Activated naive CD8-positive, alpha-beta T cell (primary cell): ENCODE results near the gene NOTCH1.
"Not testable (repeated sequence)": the region's sequence is repeated elsewhere in the genome, so short reads cannot be mapped to it uniquely, and the experiment has no call there.

Experiments
- H3K27ac Mint-ChIP-seq: one replicate; pipeline ENCODE4 v1.8.0; 2021; ENCODE audit warnings: mixed read lengths
- H3K27me3 Mint-ChIP-seq: one replicate; pipeline ENCODE4 v1.8.0; 2021; ENCODE audit warnings: mixed read lengths
- H3K36me3 Mint-ChIP-seq: one replicate; pipeline ENCODE4 v1.8.0; 2021; ENCODE audit warnings: mixed read lengths
- H3K4me1 Mint-ChIP-seq: one replicate; pipeline ENCODE4 v1.8.0; 2021; ENCODE audit warnings: low read depth, mixed read lengths
- H3K4me3 Mint-ChIP-seq: one replicate; pipeline ENCODE4 v1.8.0; 2021; ENCODE audit warnings: mild to moderate bottlenecking, mixed read lengths
- H3K9me3 Mint-ChIP-seq: one replicate; pipeline ENCODE4 v1.8.0; 2021; ENCODE audit warnings: low read depth, mixed read lengths

NOTCH1 gene

GRCh38 chr9:136560586-136560985, 14.7 kb upstream of the NOTCH1 start:
- Mint-ChIP-seq H3K4me1 (no peaks in the 10 kb centered on the region), H3K36me3 (no peaks in the 10 kb centered on the region), H3K27me3 (no peaks in the 10 kb centered on the region), H3K27ac (no peak overlapping the region), H3K9me3 (no peaks in the 10 kb centered on the region), H3K4me3 (no peak overlapping the region)

- H3K27ac Mint-ChIP-seq, H3K27me3 Mint-ChIP-seq, H3K9me3 Mint-ChIP-seq, H3K4me3 Mint-ChIP-seq, H3K36me3 Mint-ChIP-seq, H3K4me1 Mint-ChIP-seq: not testable (repeated sequence)
Measured at GRCh38 chr9:136559371-136559770, 13.5 kb upstream of the NOTCH1 start.

- H3K27ac Mint-ChIP-seq, H3K4me1 Mint-ChIP-seq, H3K36me3 Mint-ChIP-seq, H3K27me3 Mint-ChIP-seq, H3K4me3 Mint-ChIP-seq, H3K9me3 Mint-ChIP-seq: not testable (repeated sequence)
Measured at GRCh38 chr9:136558846-136559245, 13.0 kb upstream of the NOTCH1 start.

GRCh38 chr9:136558373-136558772, 12.5 kb upstream of the NOTCH1 start:
- H3K27ac Mint-ChIP-seq = no peak overlapping the region

GRCh38 chr9:136557036-136557435, 11.2 kb upstream of the NOTCH1 start:
- Mint-ChIP-seq H3K27me3 (no peaks in the 10 kb centered on the region), H3K4me1 (peaks cover 5% of the 10 kb centered on the region), H3K36me3 (no peaks in the 10 kb centered on the region)

More at GRCh38 chr9:136558373-136558772, 12.5 kb upstream of the NOTCH1 start:
- Mint-ChIP-seq H3K27me3 (no peaks in the 10 kb centered on the region), H3K4me3 (no peak overlapping the region), H3K36me3 (no peaks in the 10 kb centered on the region), H3K9me3 (no peaks in the 10 kb centered on the region), H3K4me1 (no peaks in the 10 kb centered on the region)

GRCh38 chr9:136556166-136556565, 10.3 kb upstream of the NOTCH1 start:
- Mint-ChIP-seq H3K9me3 (no peaks in the 10 kb centered on the region), H3K27me3 (no peaks in the 10 kb centered on the region), H3K36me3 (no peaks in the 10 kb centered on the region), H3K4me3 (no peak overlapping the region), H3K27ac (no peak overlapping the region), H3K4me1 (peaks cover 8% of the 10 kb centered on the region)

More at GRCh38 chr9:136557036-136557435, 11.2 kb upstream of the NOTCH1 start:
- no peak overlapping the region for H3K27ac Mint-ChIP-seq
- H3K4me3 Mint-ChIP-seq = no peak overlapping the region
- H3K9me3 Mint-ChIP-seq = no peaks in the 10 kb centered on the region

- Mint-ChIP-seq H3K36me3 (no peaks in the 10 kb centered on the region), H3K27me3 (no peaks in the 10 kb centered on the region), H3K4me1 (peaks cover 8% of the 10 kb centered on the region), H3K4me3 (no peak overlapping the region), H3K27ac (no peak overlapping the region), H3K9me3 (no peaks in the 10 kb centered on the region)
Measured at GRCh38 chr9:136554870-136555269, 9.0 kb upstream of the NOTCH1 start.

- Mint-ChIP-seq H3K4me1 (peaks cover 8% of the 10 kb centered on the region), H3K36me3 (no peaks in the 10 kb centered on the region), H3K9me3 (no peaks in the 10 kb centered on the region), H3K27ac (no peak overlapping the region), H3K4me3 (no peak overlapping the region), H3K27me3 (no peaks in the 10 kb centered on the region)
Measured at GRCh38 chr9:136553581-136553980, 7.7 kb upstream of the NOTCH1 start.

- no peaks in the 10 kb centered on the region for H3K36me3 Mint-ChIP-seq
- H3K4me3 Mint-ChIP-seq = no peak overlapping the region
- H3K4me1 Mint-ChIP-seq = peaks cover 8% of the 10 kb centered on the region
Measured at GRCh38 chr9:136552117-136552703, 6.4 kb upstream of the NOTCH1 start.

GRCh38 chr9:136551401-136552116, 5.7 kb upstream of the NOTCH1 start:
- Mint-ChIP-seq H3K9me3 (no peaks in the 10 kb centered on the region), H3K4me3 (peak overlapping the region; percentile 18), H3K36me3 (no peaks in the 10 kb centered on the region), H3K27me3 (no peaks in the 10 kb centered on the region), H3K4me1 (peaks cover 13% of the 10 kb centered on the region), H3K27ac (no peak overlapping the region)

More at GRCh38 chr9:136552117-136552703, 6.4 kb upstream of the NOTCH1 start:
- Mint-ChIP-seq H3K9me3 (no peaks in the 10 kb centered on the region), H3K27me3 (no peaks in the 10 kb centered on the region), H3K27ac (no peak overlapping the region)

- Mint-ChIP-seq H3K9me3 (no peaks in the 10 kb centered on the region), H3K4me3 (no peak overlapping the region), H3K4me1 (peaks cover 13% of the 10 kb centered on the region), H3K36me3 (no peaks in the 10 kb centered on the region), H3K27ac (no peak overlapping the region), H3K27me3 (no peaks in the 10 kb centered on the region)
Measured at GRCh38 chr9:136550439-136551289, 4.8 kb upstream of the NOTCH1 start.

GRCh38 chr9:136549010-136549980, 3.4 kb upstream of the NOTCH1 start:
- Mint-ChIP-seq H3K36me3 (no peaks in the 10 kb centered on the region), H3K9me3 (no peaks in the 10 kb centered on the region), H3K4me3 (no peak overlapping the region), H3K4me1 (peaks cover 13% of the 10 kb centered on the region), H3K27ac (no peak overlapping the region), H3K27me3 (no peaks in the 10 kb centered on the region)

GRCh38 chr9:136547508-136548215, 1.8 kb upstream of the NOTCH1 start:
- Mint-ChIP-seq H3K27me3 (no peaks in the 10 kb centered on the region), H3K27ac (no peak overlapping the region), H3K4me3 (no peak overlapping the region), H3K4me1 (peaks cover 19% of the 10 kb centered on the region), H3K36me3 (no peaks in the 10 kb centered on the region), H3K9me3 (no peaks in the 10 kb centered on the region)
